ENCODE measurements around the gene FLAD1. TPM values are rescaled to one million over a fixed set of nuclear protein-coding genes. Genes with fewer than 3 reads are reported as not detected.
"Not testable (repeated sequence)": the region's sequence is repeated elsewhere in the genome, so short reads cannot be mapped to it uniquely, and the experiment has no call there.

Gene FLAD1
- total and polyA plus RNA-seq, 7 donors: 17.5 to 36.5 (median 22.8) TPM

DNA sequence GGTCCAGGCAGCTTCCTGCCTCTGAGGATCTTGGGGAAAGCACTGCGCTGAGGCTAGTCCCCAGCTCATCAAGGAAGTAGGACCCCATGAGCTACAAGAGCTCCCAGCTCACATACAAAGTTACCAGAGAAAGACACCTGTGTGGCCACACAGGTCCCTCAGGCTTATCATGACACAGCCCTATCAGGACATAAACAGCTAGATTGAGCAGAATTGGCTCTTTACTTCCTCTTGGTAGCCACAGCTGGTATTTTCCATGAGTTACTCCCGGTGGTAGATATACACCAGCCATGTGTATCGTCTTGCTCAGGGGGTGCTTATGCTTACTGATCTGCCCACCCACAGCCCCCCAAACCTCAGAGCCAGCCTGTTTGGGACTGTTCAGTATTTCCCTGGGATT, 11.4 kb downstream of the FLAD1 start:
- intact Hi-C loops (cut with DNase I): no loop called here
- H3K36me3 ChIP-seq: peaks cover 0 to 28% (median 5%) of the 10 kb centered on the region in 4 donors
- no peak overlapping the region for H3K4me3 ChIP-seq
- DNase-seq: no peak
- H3K27ac ChIP-seq: no peak overlapping the region
- peaks cover 0 to 17% (median 14%) of the 10 kb centered on the region in 4 donors for H3K4me1 ChIP-seq
- WGBS, 2 donors: 48 to 56% methylated on average over 3 of the region's 3 CpGs
- no peaks in the 10 kb centered on the region for H3K9me3 ChIP-seq
- no peak for TF ChIP-seq EP300 (IDR thresholded peaks at IDR 0.05)
- TF ChIP-seq, protein P1, sequence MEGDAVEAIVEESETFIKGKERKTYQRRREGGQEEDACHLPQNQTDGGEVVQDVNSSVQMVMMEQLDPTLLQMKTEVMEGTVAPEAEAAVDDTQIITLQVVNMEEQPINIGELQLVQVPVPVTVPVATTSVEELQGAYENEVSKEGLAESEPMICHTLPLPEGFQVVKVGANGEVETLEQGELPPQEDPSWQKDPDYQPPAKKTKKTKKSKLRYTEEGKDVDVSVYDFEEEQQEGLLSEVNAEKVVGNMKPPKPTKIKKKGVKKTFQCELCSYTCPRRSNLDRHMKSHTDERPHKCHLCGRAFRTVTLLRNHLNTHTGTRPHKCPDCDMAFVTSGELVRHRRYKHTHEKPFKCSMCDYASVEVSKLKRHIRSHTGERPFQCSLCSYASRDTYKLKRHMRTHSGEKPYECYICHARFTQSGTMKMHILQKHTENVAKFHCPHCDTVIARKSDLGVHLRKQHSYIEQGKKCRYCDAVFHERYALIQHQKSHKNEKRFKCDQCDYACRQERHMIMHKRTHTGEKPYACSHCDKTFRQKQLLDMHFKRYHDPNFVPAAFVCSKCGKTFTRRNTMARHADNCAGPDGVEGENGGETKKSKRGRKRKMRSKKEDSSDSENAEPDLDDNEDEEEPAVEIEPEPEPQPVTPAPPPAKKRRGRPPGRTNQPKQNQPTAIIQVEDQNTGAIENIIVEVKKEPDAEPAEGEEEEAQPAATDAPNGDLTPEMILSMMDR (IDR thresholded peaks at IDR 0.05): no peak
- no peak for TF ChIP-seq POLR2A (IDR thresholded peaks at IDR 0.05)
- no peaks in the 10 kb centered on the region for H3K27me3 ChIP-seq

DNA sequence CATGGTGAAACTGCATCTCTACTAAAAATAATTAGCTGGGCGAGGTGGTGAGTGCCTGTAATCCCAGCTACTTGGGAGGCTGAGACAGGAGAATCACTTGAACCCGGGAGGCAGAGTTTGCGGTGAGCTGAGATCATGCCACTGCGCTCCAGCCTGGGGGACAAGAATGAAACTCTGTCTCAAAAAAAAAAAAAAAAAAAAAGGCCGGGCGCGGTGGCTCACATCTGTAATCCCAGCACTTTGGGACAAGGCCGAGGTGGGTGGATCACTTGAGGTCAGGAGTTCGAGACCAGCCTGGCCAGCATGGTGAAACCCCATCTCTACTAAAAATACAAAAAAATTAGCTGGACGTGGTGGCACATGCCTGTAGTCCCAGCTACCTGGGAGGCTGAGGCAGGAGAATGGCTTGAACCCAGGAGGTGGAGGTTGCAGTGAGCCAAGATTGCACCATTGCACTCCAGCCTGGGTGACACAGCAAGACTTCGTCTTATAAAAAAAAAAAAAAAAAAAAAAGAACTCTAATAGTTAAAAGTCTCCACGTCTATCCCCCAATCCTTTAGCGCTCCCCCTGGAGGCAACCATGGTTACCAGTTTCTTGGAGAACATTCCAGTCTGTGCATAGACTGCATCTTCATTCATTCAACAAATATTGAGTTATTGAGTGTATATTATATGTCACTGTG, 12.3 kb downstream of the FLAD1 start:
- intact Hi-C loops (cut with DNase I): loop anchor here (5.0 kb wide), 1 partner anchor 33 kb away; the partner anchor contains the start of gene PYGO2
- peak; percentile 77 for DNase-seq
- TF ChIP-seq, protein P1 (IDR thresholded peaks at IDR 0.05): peak in 1 of 4 experiments; percentile 26
- WGBS, 2 donors: 54 to 70% methylated on average over 13 of the region's 13 CpGs
- H3K4me1 ChIP-seq: peaks cover 0 to 26% (median 22%) of the 10 kb centered on the region in 4 donors
- not testable (repeated sequence) for H3K27ac ChIP-seq, H3K4me3 ChIP-seq, H3K9me3 ChIP-seq, H3K27me3 ChIP-seq
- H3K36me3 ChIP-seq: peaks cover 0 to 19% (median 2%) of the 10 kb centered on the region in 4 donors

DNA sequence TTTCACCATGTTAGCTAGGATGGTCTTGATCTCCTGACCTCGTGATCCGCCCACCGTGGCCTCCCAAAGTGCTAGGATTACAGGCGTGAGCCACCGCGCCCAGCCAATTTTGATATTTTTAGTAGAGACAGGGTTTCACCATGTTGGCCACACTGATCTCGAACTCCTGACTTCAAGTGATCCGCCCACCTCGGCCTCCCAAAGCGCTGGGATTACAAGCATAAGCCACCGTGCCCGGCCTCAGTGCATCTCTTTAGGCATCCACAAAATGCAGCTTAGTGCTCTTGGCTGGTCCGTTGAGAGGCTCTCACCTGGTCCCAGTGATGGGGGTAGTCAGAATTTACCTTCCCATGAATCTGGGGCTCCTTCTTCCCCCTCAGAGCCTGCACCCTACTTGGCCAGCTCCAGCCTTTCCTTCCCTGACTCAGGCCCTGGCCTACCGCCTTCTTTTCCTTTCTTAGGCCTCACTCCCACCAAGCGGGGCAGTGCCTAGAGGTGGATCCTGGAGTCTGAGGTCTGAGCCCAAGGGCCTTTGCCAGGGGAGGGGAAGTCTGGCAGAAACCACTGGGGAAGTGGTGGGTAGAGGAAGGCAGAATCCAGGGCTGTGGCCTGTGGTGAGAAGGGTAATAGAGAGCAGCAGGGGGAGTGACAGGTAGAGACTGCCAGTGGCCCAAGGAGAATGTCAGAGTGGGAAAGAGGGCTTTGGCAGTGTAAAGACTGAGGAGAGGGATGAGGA, 14.0 kb downstream of the FLAD1 start:
- Histone ChIP-seq H3K36me3 (peaks cover 0 to 9% (median 0%) of the 10 kb centered on the region in 4 donors), H3K9me3 (no peaks in the 10 kb centered on the region), H3K4me3 (no peak overlapping the region), H3K27me3 (no peaks in the 10 kb centered on the region), H3K4me1 (peaks cover 0 to 26% (median 22%) of the 10 kb centered on the region in 4 donors), H3K27ac (no peak overlapping the region)
- intact Hi-C loops (cut with DNase I): loop anchor here (5.0 kb wide), 1 partner anchor 35 kb away; the partner anchor contains the start of gene PYGO2
- TF ChIP-seq POLR2AphosphoS5 (IDR thresholded peaks at IDR 0.05): no peak
- no peak for TF ChIP-seq POLR2A (IDR thresholded peaks at IDR 0.05)
- TF ChIP-seq, protein P1 (IDR thresholded peaks at IDR 0.05): no peak
- TF ChIP-seq EP300 (IDR thresholded peaks at IDR 0.05): no peak
- 82 to 88% methylated on average over 15 of the region's 15 CpGs for WGBS, 2 donors
- peak; percentile 36 for DNase-seq

DNA sequence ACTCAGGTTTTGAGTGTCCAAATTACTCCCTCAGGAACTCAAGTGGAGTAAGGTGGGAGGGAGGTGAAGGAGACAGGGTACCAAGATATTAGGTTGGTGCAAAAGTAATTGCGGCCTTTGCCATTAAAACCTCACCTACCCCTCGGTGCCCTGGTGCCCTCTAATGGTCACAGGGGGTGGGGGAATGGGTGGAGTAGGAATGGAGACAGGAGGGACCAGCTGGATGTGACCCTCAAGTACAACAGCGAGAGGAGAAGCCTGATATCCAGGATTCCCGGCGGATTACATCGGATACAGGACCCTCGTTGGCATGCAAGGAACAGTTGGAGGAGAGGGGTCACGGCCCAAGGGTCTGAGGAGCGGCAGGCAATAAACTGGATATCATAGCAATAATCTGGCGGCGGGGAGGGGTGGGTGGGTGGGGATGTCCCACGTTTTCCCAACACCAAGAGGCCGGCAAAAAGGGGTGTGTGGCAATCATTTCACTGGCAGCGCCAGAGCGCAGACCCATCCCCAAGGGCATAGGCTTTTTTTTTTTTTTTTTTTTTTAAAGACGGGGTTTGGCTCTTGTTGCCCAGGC, 15.1 kb downstream of the FLAD1 start:
- WGBS, 2 donors: 57 to 73% methylated on average over 16 of the region's 16 CpGs
- Histone ChIP-seq H3K4me3 (no peak overlapping the region), H3K9me3 (no peaks in the 10 kb centered on the region), H3K27ac (peak overlapping the region in 3 of 4 donors; percentile 96 to 99 (median 98)), H3K4me1 (peaks cover 0 to 26% (median 22%) of the 10 kb centered on the region in 4 donors), H3K27me3 (no peaks in the 10 kb centered on the region), H3K36me3 (no peaks in the 10 kb centered on the region)
- TF ChIP-seq POLR2AphosphoS5 (IDR thresholded peaks at IDR 0.05) (no peak), POLR2A (IDR thresholded peaks at IDR 0.05) (no peak), EP300 (IDR thresholded peaks at IDR 0.05) (no peak)
- TF ChIP-seq, protein P1 (IDR thresholded peaks at IDR 0.05): no peak
- intact Hi-C loops (cut with DNase I): loop anchor here (5.0 kb wide), 1 partner anchor 36 kb away; the partner anchor contains the start of gene PYGO2
- DNase-seq: no peak
